MM.1S (cell line): ENCODE results near the gene KAT14.

Experiments
- EZH2 ChIP-seq: fragments of 300-600 bp; sonication (generic); optimal IDR thresholded peaks from 2 replicates; pipeline ENCODE3; 2017; ENCODE audit warnings: low read depth, mild to moderate bottlenecking, antibody characterized with exemption, low read length, mixed read lengths
- TF ChIP-seq, protein P1 (sequence below): fragments of 300-600 bp; sonication (generic); IDR thresholded peaks from 2 replicates; pipeline ENCODE4 v1.5.1; 2016; ENCODE audit warnings: antibody characterized with exemption, low read length, mixed read lengths

GRCh38 chr20:18213002-18213401, 75.3 kb downstream of the KAT14 start:
- TF ChIP-seq, protein P1, sequence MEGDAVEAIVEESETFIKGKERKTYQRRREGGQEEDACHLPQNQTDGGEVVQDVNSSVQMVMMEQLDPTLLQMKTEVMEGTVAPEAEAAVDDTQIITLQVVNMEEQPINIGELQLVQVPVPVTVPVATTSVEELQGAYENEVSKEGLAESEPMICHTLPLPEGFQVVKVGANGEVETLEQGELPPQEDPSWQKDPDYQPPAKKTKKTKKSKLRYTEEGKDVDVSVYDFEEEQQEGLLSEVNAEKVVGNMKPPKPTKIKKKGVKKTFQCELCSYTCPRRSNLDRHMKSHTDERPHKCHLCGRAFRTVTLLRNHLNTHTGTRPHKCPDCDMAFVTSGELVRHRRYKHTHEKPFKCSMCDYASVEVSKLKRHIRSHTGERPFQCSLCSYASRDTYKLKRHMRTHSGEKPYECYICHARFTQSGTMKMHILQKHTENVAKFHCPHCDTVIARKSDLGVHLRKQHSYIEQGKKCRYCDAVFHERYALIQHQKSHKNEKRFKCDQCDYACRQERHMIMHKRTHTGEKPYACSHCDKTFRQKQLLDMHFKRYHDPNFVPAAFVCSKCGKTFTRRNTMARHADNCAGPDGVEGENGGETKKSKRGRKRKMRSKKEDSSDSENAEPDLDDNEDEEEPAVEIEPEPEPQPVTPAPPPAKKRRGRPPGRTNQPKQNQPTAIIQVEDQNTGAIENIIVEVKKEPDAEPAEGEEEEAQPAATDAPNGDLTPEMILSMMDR = no peak
- TF ChIP-seq EZH2 = no peak
